ENCODE results near the gene STK32B.

The STK32B gene

DNA sequence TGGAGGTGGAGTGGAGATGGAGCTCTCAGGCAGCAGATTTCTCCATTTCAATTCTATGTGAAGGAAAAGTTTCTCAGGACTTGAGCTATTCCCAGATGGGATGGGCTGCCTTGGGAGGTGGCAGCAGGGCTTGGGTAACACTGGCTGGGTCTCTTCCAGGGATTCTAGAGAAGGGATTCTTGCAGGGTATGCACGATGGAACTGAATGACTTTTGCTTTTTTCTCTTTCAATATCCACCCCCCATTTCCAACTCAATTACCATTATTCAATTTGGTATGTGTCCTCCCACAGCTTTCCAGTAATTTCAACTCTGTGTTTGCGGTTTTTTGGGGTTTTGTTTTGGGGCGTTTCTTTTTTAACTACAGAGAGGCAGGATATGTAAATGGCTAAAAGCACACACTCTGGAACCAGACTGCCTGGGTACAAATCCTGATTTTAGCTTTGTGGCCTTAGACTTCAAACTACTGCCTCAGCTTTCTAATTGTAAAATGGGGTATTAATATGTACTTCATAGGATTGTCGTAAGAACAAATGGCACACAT, 428.3 kb downstream of the STK32B start:
- no peak for DNase-seq

DNA sequence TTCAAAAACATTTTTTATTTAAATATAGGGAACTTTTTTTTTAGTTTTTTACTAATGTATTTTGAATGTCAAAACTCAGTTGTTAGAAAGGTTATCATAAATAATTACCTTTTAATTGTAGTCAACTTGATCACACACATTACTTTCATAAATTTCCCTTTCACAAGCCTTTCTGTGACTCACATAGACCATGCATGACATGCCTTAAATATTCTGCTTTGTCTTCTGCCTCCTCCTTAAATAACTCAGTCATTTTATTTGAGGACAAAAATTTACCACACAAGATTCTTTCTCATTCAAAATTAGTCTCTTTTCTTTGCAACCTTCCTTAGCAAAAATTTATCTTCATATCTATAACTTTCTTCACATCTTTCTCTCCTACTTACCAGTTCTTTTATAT, 437.1 kb downstream of the STK32B start:
- no peak for DNase-seq

GRCh38 chr4:5489260-5489659, 438.0 kb downstream of the STK32B start:
- DNase-seq: no peak

- no peak for DNase-seq
These were observed 446.2 kb downstream of the STK32B start for GRCh38 chr4:5497489-5497888.

DNA sequence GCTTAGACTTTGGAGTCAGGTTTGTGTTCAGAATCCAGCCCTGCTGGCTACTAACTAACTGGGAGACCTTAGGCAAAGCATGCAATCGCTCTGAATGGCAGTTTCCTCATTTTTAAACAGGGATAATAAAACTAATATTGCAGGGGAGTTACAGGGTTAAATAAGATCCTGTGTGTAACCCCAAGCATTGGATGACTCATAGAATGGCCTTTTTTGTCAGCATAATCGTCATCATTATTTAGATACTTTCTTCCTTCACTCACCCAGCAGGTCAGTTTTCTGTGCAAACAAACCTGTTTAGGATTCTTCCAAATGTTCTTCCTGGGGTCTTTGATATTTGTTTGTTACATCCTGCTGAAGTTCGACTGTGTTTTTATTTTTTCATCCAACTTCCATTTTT, 448.9 kb downstream of the STK32B start:
- DNase-seq: no peak

DNA sequence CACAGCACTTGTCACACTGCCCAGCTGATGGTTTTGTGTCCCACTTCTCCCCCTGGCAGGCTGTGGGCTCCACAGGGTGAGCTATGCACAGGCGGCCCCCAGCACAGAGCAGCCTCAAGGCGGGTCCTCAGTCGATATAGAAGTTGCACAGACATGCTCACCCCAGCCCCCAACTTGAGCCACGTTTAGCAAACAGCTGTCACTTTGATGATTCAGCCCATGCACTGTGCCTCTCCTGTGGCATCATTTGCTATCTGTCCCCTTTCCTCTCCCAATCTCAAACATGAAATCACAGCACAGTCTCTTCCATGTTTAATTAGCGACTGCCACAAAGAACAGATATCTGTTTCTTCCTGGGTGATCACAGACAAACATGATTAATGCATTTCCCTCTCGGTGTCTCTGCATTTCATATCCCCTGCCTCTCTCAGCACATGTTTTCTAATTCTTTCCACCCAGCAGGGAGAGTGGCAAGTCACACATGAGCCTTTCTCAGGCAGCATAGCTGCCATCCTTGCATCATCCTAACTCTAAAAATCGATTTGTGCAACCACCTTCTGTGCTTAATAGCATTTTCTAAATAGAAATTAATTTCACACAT, 452.2 kb downstream of the STK32B start:
- DNase-seq: no peak

DNA sequence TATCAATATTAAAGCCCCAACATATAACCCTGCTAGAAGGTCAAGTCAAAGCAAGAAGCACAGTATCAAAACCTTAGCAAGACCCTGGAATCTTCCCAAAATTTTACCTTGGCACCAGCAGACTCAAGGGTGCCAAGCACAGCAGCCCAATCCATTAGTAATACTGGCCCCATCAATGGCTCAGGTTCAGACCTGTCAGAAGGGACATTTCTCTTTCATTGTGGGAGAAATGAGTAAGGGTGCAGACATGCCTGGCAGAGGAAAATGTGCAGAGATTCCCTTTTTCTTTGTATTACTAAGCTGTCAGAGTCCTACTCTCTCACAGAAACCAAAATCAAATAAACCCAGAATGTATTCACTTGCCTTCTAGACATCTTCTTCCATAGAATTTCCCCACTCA, 453.2 kb downstream of the STK32B start:
- no peak for DNase-seq

DNA sequence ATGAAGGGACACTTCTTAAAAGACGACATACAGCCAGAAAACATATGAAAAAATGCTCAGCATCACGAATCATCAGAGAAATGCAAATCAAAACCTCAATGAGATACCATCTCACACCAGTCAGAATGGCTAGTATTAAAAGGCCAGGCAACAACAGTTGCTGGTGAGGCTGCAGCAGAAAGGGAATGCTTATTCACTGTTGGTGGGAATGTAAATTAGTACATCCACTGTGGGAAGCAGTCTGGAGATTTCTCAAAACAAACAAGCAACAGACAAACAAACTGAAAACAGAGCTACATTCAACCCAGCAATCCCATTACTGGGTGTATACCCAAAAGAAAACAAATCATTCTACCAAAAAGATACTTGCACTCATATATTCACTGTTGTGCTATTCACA, 459.2 kb downstream of the STK32B start:
- no peak for DNase-seq

GRCh38 chr4:5511791-5512190, 460.5 kb downstream of the STK32B start:
- DNase-seq: no peak

DNA sequence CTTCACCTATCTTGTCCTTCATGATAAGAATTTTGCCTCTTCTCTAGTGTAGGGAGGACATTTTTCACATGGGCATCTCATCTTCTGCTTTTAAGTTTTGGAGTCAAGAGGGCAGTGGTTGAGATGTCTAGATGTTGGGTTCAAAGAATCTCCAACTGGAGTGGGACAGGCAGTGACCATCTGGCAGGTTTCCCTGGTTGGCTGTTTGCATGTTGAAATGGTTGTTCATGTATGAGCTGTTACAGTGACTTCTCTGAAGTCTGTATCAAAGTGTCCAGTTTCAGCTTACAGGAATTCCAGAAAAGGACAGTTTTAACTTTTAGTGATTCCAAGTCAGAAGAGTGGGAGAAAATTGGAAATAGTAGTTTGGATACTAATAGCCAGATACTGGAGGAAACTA, 464.4 kb downstream of the STK32B start:
- DNase-seq: no peak

- DNase-seq: no peak
These were observed 466.1 kb downstream of the STK32B start for GRCh38 chr4:5517372-5517771.

- no peak for DNase-seq
These were observed 473.4 kb downstream of the STK32B start for GRCh38 chr4:5524446-5525299.

DNA sequence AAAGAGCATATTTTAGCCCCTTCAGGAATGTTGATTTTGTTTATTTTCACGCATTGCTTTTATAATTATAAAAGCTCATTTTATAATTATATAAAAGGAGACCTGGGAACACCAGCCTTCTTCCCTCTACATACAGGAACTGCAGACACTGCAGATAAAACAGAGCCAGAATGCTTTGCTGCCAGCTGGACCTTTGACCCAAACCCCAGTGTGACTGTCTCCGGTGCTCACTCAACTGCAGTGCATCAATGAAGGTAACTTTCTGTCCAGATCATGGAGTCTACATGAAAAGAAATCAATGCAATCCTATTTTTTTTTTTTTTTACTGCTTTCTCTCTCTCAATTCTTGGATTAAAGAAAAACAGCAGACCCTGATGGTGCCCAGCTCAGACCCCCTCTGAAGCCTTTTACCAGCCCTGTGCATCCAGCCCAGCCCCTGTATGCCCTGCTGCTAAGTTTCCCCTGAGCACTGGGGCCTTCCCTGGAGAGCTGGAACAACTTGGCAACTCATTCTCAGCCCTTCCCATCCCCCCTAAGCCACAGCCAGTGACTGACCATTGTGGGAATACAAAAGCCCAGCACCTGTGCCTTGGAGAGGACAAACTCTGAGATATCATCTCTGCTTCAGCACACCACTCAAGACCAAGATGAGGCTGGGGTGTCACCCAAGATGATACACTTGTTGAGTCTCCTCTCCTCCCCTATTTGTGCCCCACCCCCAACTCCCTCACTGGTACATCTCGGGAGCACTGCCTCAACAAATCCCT, 475.0 kb downstream of the STK32B start:
- no peak for DNase-seq

DNA sequence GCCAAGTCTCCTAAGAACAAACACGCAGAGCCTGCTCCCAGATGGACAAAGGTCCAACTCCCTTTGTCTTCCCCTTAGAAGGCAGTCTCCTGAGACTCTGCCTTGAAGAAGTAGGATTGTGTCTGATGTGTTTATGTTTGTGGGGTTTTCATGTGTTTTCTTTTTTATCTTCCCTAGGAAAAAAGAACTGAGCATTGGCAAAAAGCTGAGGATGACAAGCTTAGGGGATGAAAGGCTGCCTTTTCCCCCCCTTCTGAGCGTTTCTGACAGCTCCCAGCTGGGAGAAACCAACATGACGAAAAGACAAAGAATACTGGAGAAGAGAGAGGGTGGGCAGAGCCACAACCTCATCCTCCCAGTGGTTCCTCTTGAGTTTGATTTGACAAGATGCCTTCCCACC, 475.9 kb downstream of the STK32B start:
- no peak for DNase-seq

DNA sequence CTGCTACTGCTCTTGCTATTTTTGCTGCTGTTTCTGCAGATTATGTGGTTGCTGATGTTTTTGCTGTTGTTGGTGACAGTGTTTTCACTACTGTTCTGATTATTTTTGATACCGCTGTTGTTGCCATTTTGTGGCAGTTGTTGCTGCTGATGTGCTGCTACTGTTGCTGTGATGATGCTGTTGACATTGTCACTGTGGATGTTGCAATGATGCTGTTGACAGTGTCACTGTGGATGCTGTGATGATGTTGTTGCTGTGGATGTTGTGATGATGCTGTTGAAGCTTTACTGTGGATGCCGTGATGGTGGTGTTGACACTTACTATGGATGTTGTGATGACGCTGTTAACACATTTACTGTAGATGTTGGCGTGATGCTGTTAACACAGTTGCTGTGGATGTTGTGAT, 476.8 kb downstream of the STK32B start:
- no peak for DNase-seq

DNA sequence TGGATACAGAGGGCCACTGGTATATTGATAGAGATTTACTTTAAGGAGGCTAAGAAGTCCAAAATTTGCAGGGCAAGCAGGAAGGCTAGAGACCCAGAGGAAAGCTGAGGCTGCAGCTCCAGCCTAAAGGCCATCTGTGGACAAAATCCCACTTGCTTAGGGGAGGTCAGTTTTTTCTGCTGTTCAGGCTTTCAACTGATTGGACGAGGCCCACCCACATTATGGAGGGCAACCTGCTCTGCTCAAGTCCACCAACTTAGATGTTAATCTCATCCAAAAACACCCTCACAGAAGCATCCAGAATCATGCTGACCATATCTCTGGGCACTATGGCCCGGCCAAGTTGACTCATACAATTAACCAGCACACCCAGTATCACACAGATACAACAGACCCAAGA, 480.8 kb downstream of the STK32B start:
- DNase-seq: no peak

GRCh38 chr4:5539584-5539983, 488.3 kb downstream of the STK32B start:
- no peak for DNase-seq

- no peak for DNase-seq
These were observed 489.9 kb downstream of the STK32B start for GRCh38 chr4:5541169-5541568.

DNA sequence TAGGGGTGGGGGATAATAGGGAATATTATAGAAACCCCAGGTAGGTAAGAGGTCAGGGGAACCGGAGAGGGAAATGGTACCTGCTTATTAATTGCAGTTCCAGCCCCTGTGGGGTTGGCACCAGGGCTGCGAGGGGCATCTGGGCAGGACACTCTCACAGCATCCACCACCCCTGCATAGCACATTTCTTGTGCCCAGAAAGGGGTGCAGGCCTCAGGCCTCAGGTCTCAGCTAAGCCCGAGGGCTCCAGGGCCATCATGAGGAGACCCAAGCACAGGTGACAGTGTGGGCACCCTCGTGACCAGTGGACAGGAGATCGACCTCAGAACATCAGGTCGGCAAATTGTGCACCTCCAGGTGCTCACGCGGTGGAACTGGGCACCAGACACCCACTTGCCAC, 492.4 kb downstream of the STK32B start:
- DNase-seq: no peak

GRCh38 chr4:5544762-5545161, 493.5 kb downstream of the STK32B start:
- DNase-seq: no peak

- no peak for DNase-seq
These were observed 494.0 kb downstream of the STK32B start for GRCh38 chr4:5545271-5545670.

- no peak for DNase-seq
These were observed 496.5 kb downstream of the STK32B start for GRCh38 chr4:5547651-5548249.

All from DMS79 treated with DMSO at 0.1 percent for 48 hours (cell line).